Ovary (tissue), 3 donors: Measurements from ENCODE around the gene CCL11.

Source experiments
- POLR2A ChIP-seq: fragments of 450-650 bp; IDR thresholded peaks from one replicate; pipeline ENCODE4 v1.6.1; 2017; ENCODE audit warnings: antibody characterized with exemption, mild to moderate bottlenecking, moderate library complexity
- TF ChIP-seq, protein P1 (sequence below), 3 donors: fragments of 450-650 bp in 2 of 3; fragments of 200-600 bp in 1 of 3; IDR thresholded peaks; one replicate each; pipeline versions ENCODE4 v1.5.1 to v1.8.0; 2016 to 2022; ENCODE audit warnings: antibody characterized with exemption in 3 of 3, mild to moderate bottlenecking in 1 of 3
- donor health status: DM: no; HTN: no; CAD: no.

DNA sequence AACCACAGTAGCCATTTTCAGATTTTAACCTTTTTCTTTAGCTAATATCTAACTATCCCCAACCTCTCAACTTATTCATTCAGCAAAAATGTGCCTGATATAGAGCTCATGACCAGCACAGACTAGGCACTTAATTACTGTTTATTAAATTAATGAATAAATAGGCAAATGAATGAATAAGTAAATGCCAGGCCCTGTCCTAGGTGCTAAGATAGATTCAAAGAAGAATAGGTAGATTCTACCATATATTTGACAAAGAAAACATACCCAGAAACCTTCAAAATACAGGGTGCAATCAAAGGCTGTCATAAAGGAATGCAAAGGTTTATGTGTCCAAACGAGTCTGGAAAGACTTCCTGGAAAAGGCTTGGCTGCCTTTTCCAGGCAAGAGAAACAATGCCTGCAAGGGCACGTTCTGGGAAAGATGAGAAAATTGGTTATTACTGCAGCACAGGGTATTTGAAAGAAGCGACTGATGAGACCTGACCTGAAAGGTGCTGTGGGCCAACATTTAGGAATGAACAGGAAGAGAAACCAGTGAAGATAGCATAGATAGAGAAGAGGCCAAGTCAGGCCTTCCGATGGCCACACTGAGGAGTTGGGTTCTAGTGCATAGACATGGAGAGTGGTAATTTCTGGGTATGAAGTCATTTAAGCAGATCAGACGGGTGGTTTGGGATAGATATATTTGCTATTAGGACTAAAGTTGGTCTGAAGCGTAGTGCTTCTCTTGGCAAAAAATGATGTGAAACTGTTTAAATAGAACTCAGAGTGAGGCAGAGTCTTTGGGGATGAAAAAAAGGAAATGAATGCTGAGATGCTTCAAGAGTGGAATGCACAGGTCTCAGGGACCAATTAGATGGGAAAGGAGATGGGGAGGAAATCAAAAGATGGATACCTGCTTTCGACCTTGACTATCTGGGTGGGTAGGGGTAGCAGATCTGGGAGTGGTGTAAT is 41.9 kb upstream of the CCL11 start:
- TF ChIP-seq, protein P1, sequence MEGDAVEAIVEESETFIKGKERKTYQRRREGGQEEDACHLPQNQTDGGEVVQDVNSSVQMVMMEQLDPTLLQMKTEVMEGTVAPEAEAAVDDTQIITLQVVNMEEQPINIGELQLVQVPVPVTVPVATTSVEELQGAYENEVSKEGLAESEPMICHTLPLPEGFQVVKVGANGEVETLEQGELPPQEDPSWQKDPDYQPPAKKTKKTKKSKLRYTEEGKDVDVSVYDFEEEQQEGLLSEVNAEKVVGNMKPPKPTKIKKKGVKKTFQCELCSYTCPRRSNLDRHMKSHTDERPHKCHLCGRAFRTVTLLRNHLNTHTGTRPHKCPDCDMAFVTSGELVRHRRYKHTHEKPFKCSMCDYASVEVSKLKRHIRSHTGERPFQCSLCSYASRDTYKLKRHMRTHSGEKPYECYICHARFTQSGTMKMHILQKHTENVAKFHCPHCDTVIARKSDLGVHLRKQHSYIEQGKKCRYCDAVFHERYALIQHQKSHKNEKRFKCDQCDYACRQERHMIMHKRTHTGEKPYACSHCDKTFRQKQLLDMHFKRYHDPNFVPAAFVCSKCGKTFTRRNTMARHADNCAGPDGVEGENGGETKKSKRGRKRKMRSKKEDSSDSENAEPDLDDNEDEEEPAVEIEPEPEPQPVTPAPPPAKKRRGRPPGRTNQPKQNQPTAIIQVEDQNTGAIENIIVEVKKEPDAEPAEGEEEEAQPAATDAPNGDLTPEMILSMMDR (IDR thresholded peaks at IDR 0.05) = no peak
- TF ChIP-seq POLR2A = no peak
